GM12891 (cell line): ENCODE results near the gene SHB. TPM values are rescaled to one million over a fixed set of nuclear protein-coding genes. Genes with fewer than 3 reads are reported as not detected.

Source experiments
- DNase-seq: peaks from one replicate; pipeline ENCODE4 v3.0.0; 2011; ENCODE audit warnings: low spot score; ENCODE audit not compliant: insufficient read length
- FAIRE-seq: peaks from 2 replicates; lab custom pipeline; 2011; peaks lifted over from hg19 to GRCh38; lab: Jason Lieb, UNC
- PAX5 ChIP-seq: IDR thresholded peaks from 2 replicates; pipeline ENCODE4 v1.6.1; 2011; ENCODE audit warnings: low read length, moderate library complexity, mild to moderate bottlenecking; ENCODE audit not compliant: insufficient read depth, severe bottlenecking
- POLR2A ChIP-seq: IDR thresholded peaks from 2 replicates; pipeline ENCODE4 v1.6.1; 2011; ENCODE audit warnings: low read depth, low read length, control low read depth
- POLR2AphosphoS5 ChIP-seq: IDR thresholded peaks from 2 replicates; pipeline ENCODE4 v1.6.1; 2011; ENCODE audit warnings: low read depth, low read length, control low read depth
- POU2F2 ChIP-seq: IDR thresholded peaks from 2 replicates; pipeline ENCODE4 v1.6.1; 2011; ENCODE audit warnings: low read depth, mild to moderate bottlenecking, control low read depth, low read length, moderate library complexity
- SPI1 ChIP-seq: IDR thresholded peaks from 2 replicates; pipeline ENCODE4 v1.6.1; 2011; ENCODE audit warnings: low read depth, low read length, control low read depth
- TAF1 ChIP-seq: IDR thresholded peaks from 2 replicates; pipeline ENCODE4 v1.6.1; 2011; ENCODE audit warnings: low read depth, low read length, control low read depth
- polyA plus RNA-seq: library from polyadenylated mRNA; unstranded; fragments of >200 nt; gene quantifications from one replicate; pipeline ENCODE4 v1.2.1, GENCODE V29; 2012; ENCODE audit warnings: low read depth, missing spikeins, inconsistent platforms; ENCODE audit not compliant: missing spikeins

Gene SHB, protein sequence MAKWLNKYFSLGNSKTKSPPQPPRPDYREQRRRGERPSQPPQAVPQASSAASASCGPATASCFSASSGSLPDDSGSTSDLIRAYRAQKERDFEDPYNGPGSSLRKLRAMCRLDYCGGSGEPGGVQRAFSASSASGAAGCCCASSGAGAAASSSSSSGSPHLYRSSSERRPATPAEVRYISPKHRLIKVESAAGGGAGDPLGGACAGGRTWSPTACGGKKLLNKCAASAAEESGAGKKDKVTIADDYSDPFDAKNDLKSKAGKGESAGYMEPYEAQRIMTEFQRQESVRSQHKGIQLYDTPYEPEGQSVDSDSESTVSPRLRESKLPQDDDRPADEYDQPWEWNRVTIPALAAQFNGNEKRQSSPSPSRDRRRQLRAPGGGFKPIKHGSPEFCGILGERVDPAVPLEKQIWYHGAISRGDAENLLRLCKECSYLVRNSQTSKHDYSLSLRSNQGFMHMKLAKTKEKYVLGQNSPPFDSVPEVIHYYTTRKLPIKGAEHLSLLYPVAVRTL
- 2.7 TPM for polyA plus RNA-seq

GRCh38 chr9:38068701-38069628 is at the start of gene SHB:
Gene SHB (minus strand): TSS chr9:38069227. CDS start chr9:38068645, 582 bp downstream.
- FAIRE-seq (no peak), DNase-seq (peak; percentile 92)
- TF ChIP-seq POLR2AphosphoS5: no peak
- TF ChIP-seq POU2F2: no peak
- TF ChIP-seq TAF1: no peak
- no peak for TF ChIP-seq SPI1
- TF ChIP-seq PAX5: no peak
- no peak for TF ChIP-seq POLR2A

GRCh38 chr9:38117651-38118050 is 48.6 kb upstream of the SHB start:
- no peak for DNase-seq

DNA sequence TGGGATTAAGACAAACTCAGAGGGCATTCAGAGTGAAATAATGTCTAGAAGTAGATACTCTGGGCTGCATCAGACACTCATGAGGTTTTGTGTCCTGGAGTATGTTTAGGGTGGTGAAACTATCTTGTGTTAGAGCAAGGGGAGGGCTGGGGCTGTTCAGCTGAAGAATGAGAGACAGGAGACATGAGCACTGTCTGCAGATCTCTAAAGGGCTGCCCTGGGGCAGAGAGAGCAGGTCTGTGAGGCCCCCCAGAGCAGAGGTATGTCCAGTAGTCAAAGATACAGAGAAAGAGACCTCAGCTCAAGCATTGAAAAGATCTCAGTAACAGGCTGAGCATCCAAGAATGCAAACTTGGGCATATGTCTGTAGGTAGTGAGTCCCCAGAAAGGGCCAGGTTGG is 45.9 kb upstream of the SHB start:
- TF ChIP-seq PAX5 (no peak), SPI1 (no peak), TAF1 (no peak), POU2F2 (no peak), POLR2A (no peak), POLR2AphosphoS5 (no peak)
- FAIRE-seq (no peak), DNase-seq (no peak)

More at GRCh38 chr9:38117651-38118050, 48.6 kb upstream of the SHB start:
- TF ChIP-seq TAF1: no peak
- no peak for FAIRE-seq

GRCh38 chr9:38112456-38112855 is 43.4 kb upstream of the SHB start:
- no peak for FAIRE-seq
- TF ChIP-seq SPI1 (no peak), PAX5 (no peak), POU2F2 (no peak), TAF1 (no peak), POLR2AphosphoS5 (no peak), POLR2A (no peak)
- no peak for DNase-seq

- TF ChIP-seq POLR2AphosphoS5: no peak
- no peak for TF ChIP-seq POU2F2
- no peak for TF ChIP-seq TAF1
- TF ChIP-seq PAX5: no peak
- no peak for TF ChIP-seq SPI1
- no peak for DNase-seq
- FAIRE-seq: no peak
Observed at GRCh38 chr9:38112049-38112448, 43.0 kb upstream of the SHB start.

DNA sequence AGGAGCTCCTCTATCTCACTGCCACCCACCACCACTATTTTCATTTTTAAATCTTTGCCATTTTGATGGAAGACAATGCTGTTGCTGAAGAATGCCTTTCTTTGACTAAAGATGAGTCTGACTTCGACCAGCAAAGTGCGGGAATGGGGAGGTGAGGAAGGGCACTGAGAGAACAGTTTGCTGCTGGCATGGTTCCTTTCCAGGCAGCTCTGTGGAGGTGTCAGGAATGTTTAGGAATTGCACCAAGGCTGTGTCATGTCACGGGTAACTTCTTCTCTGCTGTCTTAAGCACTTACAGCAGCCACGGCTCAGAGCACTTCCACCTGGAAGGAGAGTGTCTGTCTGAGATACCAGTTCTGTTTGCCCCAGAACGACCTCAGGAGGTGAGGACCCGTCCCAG is 41.4 kb upstream of the SHB start:
- FAIRE-seq (no peak), DNase-seq (no peak)
- TF ChIP-seq SPI1 (no peak), POU2F2 (no peak), PAX5 (no peak), POLR2A (no peak), POLR2AphosphoS5 (no peak), TAF1 (no peak)

DNA sequence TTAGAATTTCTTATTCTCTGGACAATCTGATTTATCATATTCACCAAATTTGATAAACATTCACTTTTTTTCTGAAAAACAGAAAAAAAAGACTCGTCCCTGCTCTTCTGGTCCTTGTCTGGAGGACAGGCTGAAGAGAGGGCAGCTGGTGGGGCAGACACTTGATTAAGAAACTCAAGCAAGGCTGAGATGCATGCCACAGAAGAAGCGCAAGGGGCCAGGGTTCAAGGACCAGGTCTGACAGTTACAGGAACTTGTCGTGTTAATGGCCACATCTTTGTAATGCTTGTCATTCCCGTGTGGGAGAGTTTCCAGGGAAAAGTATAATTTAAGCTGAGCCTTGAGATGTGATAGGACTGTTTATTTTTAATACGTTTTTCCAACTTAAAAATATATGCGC is 40.6 kb upstream of the SHB start:
- no peak for DNase-seq
- FAIRE-seq: no peak
- TF ChIP-seq TAF1: no peak

DNA sequence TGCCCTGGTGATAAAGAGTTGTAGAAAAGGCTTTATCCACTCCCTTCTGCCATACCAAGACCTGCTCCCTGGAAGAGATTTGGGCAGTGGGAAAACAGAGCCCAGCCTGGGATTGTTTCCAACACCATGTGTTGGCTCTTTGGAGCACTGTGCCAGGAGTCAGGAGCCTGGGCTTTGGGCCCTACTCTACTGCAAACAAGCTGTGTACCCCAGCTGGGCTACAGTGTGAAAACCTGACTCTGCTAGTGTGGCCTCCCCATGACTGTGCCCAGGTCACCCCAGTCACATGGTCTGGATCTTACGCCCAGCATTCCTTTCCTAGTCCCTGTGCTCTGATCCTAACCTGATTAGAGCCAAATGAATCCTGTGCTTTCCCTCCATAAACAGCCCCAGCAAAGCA is 39.3 kb upstream of the SHB start:
- FAIRE-seq: no peak
- TF ChIP-seq SPI1 (no peak), POLR2AphosphoS5 (no peak), PAX5 (no peak), POLR2A (no peak), TAF1 (no peak), POU2F2 (no peak)
- no peak for DNase-seq

- TF ChIP-seq SPI1 (no peak), POLR2A (no peak), PAX5 (no peak), TAF1 (no peak), POU2F2 (no peak), POLR2AphosphoS5 (no peak)
- FAIRE-seq (no peak), DNase-seq (no peak)
Observed at GRCh38 chr9:38107811-38108304, 38.8 kb upstream of the SHB start.

GRCh38 chr9:38107405-38107804 is 38.4 kb upstream of the SHB start:
- TF ChIP-seq SPI1: no peak
- no peak for TF ChIP-seq POLR2A
- TF ChIP-seq TAF1: no peak
- no peak for TF ChIP-seq POU2F2
- no peak for TF ChIP-seq POLR2AphosphoS5
- no peak for TF ChIP-seq PAX5
- FAIRE-seq: no peak

More at GRCh38 chr9:38107405-38107804, 38.4 kb upstream of the SHB start:
- no peak for DNase-seq
